BJ (cell line): ENCODE results near the gene MYO7B. TPM values are rescaled to one million over a fixed set of nuclear protein-coding genes. Genes with fewer than 3 reads are reported as not detected.

Source experiments
- CTCF ChIA-PET: fragments of 350-600 bp; formaldehyde crosslinking; extraction: SDS; loops from one replicate; lab custom pipeline; 2021; ENCODE audit warnings: antibody characterized with exemption, inconsistent platforms; lab: Yijun Ruan, JAX
- POLR2A ChIA-PET: fragments of 300-600 bp; sonication (Branson Sonifier 250); formaldehyde crosslinking; extraction: SDS; loops from one replicate; lab custom pipeline; 2021; ENCODE audit warnings: antibody characterized with exemption; lab: Charles Lee
- DNase-seq: peaks from one replicate; pipeline ENCODE4 v3.0.0-alpha.2; 2011; ENCODE audit warnings: low read depth
- H3K27me3 ChIP-seq: 2 replicates; pipeline ENCODE4 v1.6.0; 2011; ENCODE audit warnings: low read length; ENCODE audit not compliant: control insufficient read depth, insufficient read depth
- H3K36me3 ChIP-seq: 2 replicates; pipeline ENCODE4 v1.5.1; 2011; ENCODE audit warnings: low read length; ENCODE audit not compliant: control insufficient read depth, insufficient read depth
- H3K4me3 ChIP-seq: 2 replicates; pipeline ENCODE4 v1.5.1; 2011; ENCODE audit warnings: low read depth, mild to moderate bottlenecking, control low read depth, low read length
- polyA plus RNA-seq: library from polyadenylated mRNA; depleted of rRNA; stranded (reverse); fragments of >200 nt; gene quantifications from 2 replicates; pipeline ENCODE4 v1.2.3, GENCODE V29; 2011
- TF ChIP-seq, protein P1 (sequence below): IDR thresholded peaks from 2 replicates; pipeline ENCODE4 v1.5.1; 2011; ENCODE audit warnings: low read depth, mild to moderate bottlenecking, control low read depth, inconsistent platforms, low read length, moderate library complexity; ENCODE audit not compliant: insufficient read depth

The MYO7B gene
- polyA plus RNA-seq, 1 experiment = 0.36 TPM

DNA sequence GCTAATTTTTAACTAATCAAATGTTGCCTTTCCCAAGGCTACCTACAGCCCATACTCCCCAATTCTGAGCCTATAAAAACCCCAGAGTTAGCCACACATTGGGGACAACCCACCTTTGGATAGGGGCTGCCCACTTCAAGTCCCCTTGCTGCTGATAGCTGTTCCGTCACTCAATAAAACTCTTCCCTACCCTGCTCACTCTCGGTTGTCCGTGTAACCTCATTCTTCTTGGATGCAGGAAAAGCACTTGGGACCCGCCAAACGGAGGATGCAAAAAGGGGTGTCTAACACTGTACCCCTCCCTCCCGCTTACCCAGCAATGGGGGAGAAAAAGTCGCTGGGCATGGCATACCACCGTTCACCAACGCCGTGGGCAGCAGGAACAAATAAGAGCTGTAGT is 21.4 kb upstream of the MYO7B start:
- DNase-seq = no peak
- Histone ChIP-seq H3K27me3 (no peaks in the 10 kb centered on the region), H3K36me3 (peaks cover 3% of the 10 kb centered on the region), H3K4me3 (no peak overlapping the region)
- ChIA-PET CTCF (no interaction called here), POLR2A (no interaction called here)
- TF ChIP-seq, protein P1, sequence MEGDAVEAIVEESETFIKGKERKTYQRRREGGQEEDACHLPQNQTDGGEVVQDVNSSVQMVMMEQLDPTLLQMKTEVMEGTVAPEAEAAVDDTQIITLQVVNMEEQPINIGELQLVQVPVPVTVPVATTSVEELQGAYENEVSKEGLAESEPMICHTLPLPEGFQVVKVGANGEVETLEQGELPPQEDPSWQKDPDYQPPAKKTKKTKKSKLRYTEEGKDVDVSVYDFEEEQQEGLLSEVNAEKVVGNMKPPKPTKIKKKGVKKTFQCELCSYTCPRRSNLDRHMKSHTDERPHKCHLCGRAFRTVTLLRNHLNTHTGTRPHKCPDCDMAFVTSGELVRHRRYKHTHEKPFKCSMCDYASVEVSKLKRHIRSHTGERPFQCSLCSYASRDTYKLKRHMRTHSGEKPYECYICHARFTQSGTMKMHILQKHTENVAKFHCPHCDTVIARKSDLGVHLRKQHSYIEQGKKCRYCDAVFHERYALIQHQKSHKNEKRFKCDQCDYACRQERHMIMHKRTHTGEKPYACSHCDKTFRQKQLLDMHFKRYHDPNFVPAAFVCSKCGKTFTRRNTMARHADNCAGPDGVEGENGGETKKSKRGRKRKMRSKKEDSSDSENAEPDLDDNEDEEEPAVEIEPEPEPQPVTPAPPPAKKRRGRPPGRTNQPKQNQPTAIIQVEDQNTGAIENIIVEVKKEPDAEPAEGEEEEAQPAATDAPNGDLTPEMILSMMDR = no peak

DNA sequence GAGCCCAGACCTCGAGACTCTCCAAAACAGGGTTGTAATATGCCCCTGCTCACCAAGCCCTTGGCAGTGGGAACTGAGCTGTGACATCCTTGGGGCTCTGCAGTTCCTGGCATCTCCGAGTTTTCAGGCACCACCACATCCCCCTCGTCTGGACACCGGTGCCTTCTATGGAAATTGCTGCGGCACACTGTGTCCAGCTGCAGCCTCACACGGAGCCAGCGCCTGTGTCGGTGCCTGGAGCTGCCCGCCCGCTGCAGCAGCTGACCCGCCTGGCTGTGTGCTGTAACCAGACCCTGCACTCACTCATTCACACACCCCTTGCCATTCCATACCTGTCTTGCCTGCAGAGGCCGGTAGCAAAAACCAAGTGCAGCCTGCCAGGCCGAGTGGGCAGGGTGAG is 21.0 kb upstream of the MYO7B start:
- TF ChIP-seq, protein P1 = no peak
- no peak for DNase-seq
- POLR2A ChIA-PET = no interaction called here

DNA sequence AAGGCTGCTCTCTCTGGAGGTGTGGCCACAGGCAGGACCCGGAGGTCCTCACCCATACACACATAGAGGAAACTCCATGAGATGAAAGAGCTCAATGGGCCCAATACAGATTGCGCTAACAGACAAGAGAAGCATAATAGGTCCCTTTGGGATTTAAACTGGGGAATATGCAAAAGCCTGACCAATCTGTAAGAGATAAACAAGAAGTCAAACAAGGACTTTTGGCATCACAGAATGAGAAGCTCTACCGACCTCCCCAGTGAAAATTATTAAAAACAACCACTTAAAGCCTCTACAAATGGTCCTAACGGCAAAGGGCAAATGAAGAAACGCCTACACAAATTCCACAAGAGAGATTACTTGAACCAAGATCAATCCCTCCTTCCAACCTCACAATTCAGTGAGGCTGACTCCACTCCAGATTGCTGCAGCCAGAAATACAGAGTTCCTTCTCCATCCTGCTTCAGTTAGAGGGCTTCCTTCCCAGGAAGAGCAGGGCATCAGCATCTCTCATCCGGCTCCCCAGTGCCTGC is 20.0 kb upstream of the MYO7B start:
- Histone ChIP-seq H3K36me3 (peaks cover 5% of the 10 kb centered on the region), H3K27me3 (no peaks in the 10 kb centered on the region), H3K4me3 (no peak overlapping the region)
- DNase-seq = no peak
- ChIA-PET POLR2A (interaction anchor here (0.9 kb wide), 1 partner anchor 11 kb away, joined by 3 read pairs; the partner anchor contains the start of gene IWS1), CTCF (interaction anchor here (1.0 kb wide), 1 partner anchor 76 kb away, joined by 3 read pairs; no protein-coding TSS in a partner anchor)
- TF ChIP-seq, protein P1 = no peak

More for the DNA sequence above, 21.0 kb upstream of the MYO7B start:
- Histone ChIP-seq H3K4me3 (no peak overlapping the region), H3K27me3 (no peaks in the 10 kb centered on the region), H3K36me3 (peaks cover 3% of the 10 kb centered on the region)
- CTCF ChIA-PET = no interaction called here

DNA sequence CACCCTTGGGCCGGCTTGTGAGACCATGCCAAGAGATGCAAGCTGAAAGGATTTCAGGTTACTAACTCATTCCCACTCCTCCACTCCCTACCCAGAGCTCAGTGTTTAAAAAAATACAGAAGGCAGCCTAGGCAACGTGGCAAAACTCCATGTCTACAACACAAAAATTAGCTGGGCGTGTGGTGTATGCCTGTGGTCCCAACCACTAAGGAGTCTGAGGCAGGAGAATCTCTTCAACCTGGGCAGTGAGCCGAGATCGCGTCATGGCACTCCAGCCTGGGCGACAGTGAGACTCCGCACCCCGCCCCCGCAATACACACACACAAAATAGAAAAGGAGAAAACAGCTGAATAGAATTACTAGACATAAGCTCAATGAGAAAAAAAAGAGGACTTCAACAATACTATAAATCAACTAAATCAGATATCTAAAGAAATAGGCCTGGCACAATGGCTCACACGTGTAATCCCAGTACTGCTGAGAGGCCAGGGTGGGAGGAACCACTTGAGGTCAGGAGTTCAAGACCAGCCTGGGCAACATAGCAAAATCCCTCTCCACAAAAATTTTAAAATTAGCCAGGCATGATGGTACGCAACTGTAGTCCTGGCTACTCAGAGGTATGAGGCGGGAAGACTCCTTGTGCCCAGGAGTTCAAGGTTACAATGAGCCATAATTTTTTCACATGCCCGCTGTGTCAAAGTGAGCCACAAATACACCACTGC is 19.3 kb upstream of the MYO7B start:
- POLR2A ChIA-PET = interaction anchor here (0.9 kb wide), 1 partner anchor 10 kb away, joined by 3 read pairs; the partner anchor contains the start of gene IWS1

DNA sequence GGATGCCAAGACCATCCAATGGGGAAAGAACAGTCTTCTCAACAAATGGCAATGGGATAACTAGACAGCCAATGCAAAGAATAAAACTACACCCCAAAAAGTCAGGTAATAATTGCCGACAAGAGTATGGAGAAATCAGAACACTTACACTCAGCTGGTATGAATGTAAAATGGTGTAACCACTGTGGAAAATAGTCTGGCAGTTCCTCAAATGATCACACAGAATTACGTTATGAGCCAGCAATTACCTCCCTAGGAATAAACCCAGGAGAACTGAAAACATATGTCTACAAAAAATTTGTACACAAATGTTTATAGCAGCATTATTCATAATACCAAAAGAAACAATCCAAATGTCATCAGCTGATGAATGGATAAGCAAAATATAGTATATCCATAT is 18.0 kb upstream of the MYO7B start:
- TF ChIP-seq, protein P1 = no peak
- Histone ChIP-seq H3K4me3 (no peak overlapping the region), H3K27me3 (no peaks in the 10 kb centered on the region), H3K36me3 (peaks cover 6% of the 10 kb centered on the region)
- DNase-seq = no peak
- CTCF ChIA-PET = no interaction called here
- POLR2A ChIA-PET = no interaction called here

More for the DNA sequence above, 19.3 kb upstream of the MYO7B start:
- Histone ChIP-seq H3K36me3 (peaks cover 5% of the 10 kb centered on the region), H3K27me3 (no peaks in the 10 kb centered on the region), H3K4me3 (no peak overlapping the region)
- TF ChIP-seq, protein P1 = no peak
- CTCF ChIA-PET = interaction anchor here (1.0 kb wide), 1 partner anchor 75 kb away, joined by 3 read pairs; no protein-coding TSS in a partner anchor
- DNase-seq = no peak
